ENCODE results near the gene PFDN1.

The PFDN1 gene

DNA sequence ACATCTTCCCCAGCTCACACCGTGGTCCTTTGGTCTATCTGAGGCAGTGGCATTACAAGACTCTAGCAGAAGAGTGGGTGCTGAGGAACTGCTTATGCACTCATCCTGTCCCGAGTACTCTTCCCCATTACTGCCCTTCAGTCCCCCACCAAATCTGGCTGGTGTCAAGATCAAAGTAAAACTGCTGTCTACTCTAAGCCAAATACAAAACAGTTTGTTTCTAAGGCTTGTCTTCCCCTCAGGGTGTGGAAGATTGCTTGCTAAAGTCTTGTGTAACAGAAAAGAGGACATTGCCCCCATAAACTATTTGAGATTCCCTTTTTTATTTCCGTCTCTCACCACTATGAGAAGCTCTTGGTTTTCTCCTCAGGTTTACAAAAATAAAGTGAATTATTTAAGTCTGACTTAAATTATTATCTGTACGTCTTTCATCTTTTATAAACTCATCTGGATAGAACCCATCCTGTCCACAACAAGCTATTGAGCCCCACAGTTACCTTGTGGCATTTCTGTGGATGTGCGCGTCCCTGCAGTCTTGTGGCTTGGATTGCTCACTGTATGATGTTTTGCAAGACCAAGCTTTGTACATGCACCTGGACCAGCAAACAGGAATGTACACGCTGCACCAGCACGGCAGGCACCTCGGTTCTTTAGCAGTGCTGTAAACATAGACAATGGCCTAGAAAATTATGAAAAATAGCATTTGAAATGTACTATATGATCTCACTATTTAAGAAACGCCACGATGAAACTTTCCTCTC is 66.9 kb downstream of the PFDN1 start:
- no peak for DNase-seq

DNA sequence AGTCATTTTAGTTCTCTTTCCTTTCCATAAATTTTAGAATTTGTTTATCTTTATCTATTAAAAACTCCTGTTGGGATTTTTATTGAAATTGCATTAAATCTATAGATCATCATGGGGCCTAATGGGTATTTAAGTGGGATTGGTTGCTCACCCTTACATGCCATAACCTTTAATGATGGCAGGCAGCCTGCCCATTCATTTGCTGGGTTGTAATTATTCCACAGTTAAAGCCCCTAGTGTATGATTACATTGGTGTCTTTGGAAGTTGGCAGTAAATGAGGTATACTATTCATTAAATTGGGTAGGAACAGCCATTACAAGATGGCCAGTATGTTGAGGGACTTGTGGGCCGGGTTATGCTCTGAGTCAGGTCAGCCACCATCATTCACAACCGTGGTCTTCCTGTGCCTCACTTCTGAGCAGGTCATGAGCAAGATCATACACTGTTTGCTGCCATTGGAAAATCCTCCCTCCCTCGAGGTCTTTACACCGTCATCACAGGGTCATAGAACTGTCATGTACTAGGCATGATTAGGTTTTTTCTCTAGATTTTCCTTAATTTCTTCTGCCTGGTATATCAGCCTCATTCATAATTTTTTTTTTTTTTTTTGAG is 68.4 kb downstream of the PFDN1 start:
- DNase-seq, result no peak

DNA sequence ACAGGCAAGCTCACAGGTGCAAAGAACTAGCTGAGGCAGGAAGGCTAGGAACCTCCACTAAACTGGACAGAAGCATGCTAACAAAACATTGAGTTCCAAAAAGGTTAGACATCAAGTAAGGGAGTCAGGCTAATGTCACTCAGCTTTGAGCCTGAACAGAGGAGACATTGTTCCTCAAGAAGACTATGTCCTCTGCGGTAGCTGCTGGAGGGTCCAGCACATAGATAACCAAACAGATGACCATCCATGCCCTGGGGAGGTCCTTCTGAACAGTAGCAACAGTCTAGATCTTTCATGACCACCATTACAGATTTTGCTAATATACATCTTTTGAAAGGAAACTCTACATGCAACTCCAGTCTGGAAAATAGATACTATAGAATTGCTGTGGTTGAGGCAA is 70.2 kb downstream of the PFDN1 start:
- DNase-seq, result no peak

DNA sequence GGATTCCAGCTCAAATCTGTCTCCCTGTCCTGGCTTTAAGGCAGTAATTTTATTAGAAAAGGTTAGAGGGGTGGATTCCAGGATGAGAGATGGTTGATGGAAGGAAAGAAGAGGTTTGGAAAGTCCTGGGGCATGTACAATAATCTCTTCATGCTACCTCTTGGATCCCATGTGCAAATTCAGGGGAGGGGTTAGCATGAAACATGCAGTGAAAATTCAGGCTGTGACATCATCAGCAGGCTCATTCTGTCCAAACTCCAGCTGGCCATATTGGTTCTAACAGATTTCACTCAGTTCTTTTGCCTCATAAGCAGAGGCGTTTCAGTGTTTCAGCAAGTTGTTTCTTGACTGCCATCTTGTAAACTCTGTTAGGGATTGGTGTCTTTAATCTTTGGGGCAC is 72.5 kb downstream of the PFDN1 start:
- DNase-seq, result no peak

DNA sequence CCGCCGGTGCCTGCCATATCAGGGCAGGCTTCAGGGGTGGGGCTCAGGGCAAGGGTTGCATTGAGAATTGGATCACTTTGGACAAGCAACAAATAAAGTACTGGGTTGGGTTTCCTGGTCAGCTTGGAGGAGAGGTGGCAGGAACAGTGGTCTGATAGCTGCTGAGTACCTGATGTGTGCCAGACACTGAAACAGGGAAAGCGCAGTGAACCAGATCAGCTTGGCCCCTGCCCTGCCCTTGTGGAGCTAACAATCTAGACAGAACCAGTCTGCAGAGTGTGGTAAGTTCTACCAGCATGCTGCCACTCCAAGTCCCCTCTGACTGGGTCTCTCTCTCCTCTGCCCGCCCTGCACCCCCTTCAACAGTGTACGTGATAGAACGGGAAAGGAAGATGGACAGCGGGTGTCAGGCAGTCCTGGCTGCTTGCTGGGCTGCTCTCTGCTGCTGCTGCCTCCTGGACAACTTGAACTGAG is 74.5 kb downstream of the PFDN1 start:
- DNase-seq, result no peak

DNA sequence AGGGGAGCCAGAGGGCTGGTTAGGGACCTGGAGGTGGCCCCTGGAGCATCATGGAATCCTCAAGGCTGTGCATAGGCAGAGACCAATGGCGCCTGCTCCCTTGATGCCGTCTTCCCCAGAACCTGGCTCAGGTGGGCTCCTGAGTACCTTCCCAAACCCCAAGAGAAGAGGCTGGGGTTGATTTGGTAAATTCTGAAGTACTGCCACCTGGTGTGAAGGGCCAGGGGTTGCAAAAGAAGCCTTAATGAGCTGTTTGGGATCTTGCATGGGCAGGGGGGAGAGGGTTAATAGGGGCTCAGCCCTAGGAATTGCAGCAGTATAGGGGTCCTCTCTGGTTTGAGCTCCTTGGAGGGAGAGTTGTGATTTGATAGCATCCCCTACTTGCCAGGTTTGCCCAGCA is 75.9 kb downstream of the PFDN1 start:
- DNase-seq, result no peak

DNA sequence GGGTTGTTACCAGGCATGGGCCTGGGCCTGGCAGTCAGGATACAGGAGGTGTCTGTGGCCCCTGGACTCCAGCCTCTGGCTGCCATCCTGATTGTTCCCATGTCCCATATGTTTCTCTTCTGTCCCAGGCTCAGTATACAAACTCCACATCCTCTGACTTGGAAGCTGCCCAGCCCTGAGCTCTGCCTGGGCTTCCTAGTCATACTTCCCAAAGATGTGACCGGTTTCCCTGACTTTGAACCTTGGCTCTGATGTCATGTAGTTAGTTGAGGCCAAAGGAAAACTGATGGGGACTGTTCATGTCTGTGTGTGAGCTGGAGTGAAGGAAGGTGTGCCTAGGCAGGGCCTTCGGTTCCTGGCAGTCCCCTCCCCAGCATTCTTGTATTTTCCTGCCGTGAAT is 77.5 kb downstream of the PFDN1 start:
- DNase-seq, result no peak

DNA sequence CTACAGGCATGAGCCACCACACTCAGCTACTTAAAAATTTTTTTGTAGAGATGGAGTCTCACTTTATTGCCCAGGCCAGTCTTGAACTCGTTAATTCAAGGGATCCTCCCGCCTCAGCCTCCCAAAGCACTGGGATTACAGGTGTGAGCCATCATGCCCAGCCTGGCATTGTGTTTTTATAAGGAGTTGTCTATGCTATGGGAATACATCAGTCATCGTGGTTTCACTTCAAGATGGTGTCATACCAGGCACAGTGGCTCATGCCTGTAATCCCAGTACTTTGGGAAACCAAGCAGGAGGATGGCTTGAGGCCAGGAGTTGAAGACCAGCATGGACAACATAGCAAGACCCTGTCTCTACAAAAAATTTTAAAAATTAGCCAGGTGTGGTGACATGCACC is 78.2 kb downstream of the PFDN1 start:
- DNase-seq, result no peak

DNA sequence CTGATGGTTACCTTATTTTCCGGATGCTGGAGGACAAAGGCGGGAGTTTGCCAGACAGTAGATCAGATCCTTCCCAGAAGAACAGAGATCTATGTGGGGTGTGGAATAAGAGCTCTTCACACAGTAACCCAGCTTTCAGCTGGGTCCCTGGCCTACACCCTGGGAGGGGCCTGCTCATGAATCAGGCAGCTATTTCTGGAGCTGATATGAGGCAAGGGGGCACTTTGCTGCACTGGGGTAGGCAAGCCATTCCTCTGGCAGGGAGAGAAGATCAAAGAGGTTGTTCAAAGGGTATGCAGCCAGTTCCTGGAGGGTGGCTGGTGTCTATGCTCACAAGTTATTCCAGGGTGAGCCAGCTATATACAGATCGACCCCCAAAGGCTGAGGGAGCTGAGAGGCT is 79.3 kb downstream of the PFDN1 start:
- DNase-seq, result no peak

DNA sequence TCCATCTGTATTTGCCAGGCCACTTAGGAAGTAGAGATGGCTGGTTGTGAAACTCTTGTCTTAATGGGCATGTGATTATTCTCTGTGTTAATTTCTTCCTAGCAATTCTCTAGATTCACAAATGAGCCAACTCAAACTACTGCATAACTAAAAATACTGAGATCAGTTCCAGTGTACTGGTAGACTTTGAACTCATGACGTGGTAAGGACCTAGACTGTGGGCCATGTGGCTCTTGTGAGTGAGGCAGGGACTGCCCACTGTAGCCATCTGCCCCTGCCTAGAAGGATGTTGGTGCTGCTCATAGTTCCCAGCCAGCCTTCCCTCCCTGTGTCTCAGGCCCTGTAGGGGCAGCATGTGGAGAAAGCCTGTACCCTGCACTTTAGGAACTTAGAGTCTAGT is 80.5 kb downstream of the PFDN1 start:
- no peak for DNase-seq

DNA sequence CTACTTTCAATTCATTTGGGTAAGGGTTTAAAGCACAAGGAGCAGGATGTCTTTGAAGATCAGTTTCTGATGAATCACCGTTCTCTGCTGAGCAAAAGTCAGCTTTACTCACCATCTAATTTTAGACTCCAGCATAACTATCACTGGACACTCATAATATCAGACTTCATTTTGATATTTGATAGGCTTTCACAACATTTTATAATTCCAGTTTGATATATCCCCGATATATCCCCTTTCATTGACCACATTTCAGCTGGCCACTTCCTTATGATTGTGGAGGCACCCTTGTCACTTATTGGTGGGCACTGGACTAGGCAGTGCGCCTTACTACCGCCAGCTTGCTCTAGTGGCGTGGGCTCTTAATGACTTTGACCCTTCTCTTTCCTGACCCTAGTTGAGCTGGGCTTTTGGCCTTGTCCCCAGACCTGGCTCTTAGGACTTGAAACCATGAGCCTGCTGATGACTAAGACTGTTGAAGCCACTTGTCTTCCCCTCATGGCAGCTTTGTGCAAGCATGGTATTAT is 81.1 kb downstream of the PFDN1 start:
- no peak for DNase-seq

DNA sequence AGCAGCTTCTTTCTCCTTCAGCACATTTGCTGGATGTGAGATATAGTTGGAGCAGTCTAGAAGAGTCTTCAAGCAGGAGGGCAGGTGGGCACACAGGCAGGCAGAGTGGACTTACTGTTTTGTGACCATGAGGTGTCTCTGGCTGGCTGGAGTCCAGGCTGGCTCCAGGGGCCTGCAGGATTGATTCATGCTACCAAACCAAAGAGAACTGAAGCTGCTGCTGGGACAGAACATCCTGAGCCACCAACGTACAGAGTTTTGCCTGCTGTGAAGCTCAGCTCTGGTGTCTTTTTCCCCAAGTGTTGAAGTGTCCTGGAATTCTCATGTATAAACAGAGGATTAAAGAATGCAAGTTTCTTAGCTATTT is 82.2 kb downstream of the PFDN1 start:
- no peak for DNase-seq

DNA sequence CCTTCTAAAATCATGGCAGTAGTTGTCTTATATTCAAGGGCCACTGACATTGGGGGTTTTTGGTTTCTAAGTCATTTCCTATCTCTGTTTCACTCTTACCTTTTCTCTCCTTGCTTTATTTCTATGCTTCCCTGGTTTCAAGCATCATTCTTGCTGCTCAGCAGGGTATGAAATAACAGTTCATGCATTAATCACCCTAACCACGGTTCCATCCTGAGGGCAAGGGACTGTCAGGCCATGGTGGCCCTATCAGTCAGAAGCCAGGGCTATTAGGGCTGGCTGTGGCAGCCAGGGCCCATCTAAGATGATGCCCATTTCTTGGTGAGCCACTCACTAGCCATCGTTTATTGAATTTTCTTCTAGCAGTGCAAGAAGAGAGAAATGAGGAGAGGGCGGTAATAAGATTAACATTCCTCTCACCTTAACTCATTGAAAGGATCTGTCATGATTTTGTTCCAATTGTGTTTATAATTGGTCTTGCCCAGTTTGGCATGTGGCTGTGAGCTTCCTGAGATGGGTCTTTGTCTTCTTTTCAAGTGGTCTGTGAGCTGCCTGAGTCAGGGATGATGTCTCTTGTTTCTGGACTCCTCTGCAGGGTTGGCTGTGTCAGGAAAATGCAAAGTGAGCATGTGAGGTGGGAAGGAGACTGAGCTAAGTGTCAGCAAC is 82.7 kb downstream of the PFDN1 start:
- no peak for DNase-seq

DNA sequence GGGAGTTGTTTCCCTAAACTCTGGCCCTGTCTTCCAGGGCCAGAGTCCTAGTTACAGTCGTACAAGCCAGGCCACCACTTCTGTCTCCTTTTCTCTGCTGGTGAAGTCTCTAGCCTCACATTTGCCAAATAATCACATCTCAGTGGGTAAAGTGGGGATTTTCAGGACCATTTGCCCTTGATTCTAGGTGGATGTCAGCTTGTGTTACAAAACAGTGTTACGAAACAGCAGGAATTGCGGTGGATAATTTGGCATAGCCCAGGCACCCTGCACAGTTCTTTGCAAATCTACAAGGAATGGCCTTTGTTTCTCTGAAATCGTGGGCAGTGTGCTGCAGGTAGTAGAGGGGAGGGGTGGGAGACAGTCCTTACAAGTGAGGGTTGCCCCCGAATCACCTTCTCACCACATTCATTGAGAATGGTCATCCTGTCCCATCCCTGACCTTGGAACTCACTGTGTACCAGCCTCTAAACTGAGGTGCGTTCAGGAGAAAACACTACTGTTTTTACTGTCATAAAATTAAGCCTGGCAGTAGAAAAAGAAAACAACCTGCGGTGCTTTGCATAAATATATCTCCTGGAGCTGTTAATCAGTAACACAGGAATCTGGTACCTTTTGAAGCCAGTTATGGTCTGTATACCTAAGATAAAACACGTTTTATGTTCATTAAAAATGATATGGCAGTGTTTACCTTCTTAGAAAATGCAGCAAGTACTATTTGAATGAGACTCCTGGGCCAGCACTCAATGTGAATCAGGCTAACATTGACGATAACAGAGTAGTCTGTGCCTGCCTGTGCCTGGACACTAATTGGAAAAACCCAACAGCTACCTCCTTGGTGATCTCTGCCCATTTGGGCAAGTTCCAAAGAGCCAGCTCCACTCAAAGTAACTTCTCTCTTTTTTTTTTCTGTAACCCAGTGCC is 83.6 kb downstream of the PFDN1 start:
- DNase-seq, result no peak

DNA sequence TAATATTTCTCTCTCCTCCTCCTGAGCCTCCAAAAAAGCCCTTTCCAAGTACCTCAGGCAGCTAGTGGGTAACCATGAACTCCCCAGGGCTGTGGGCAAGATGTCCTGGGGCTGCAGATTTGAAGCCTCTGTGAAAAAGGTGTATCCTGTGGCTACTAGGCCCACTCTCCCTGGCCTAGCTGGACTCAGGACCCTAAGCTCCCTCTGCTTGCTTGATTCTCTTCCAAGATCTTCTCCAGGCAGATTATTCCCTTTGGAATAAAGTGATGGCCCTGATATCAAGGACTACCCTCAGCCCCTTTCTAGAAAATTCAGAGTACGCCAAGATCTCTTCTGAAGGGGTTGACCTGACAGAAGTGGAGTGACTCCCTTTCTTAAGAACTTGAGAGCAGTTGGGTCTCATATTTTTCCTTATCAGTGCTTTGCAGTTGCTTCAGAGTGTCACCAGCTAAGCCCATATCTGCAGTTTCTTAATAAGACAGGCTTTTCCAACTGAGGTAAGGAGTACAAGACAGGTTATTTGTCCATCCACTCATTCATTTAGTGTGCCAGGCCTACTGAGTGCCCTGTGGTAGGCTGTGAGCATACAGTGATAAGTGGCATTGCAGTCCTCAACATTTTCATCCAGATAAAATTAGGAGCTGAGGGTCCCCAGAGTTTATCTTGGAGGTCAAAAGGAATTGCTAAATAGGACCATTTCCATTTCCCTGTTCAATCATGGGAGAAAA is 85.4 kb downstream of the PFDN1 start:
- DNase-seq, result no peak

DNA sequence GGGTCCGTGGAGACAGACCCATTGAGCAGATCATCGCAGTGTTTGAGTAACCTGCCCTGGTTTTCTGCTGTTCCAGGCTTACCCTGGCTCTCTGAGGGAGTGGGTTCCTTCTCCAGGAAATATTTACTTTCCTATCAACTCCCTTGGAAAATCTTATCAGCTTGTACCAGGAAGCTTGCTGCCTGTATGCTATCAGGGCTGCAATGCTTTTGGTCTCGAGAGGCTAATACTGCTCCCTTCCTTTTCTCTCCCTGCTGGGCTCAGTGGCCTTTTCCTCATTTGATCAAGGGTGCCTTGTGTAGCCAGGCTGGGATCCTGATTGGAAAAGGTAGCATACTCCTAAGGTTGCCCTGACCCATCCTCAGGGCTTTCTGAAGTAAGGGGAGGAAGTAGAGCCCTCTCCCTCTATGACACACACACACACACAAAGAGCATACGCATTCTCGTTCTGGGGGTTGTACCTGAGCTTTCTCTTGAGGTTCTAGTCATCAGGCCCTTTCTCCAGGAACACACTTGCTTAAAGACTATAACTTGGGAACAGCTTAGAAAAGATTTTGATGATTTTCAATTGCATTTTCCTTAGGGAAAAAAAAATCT is 86.3 kb downstream of the PFDN1 start:
- no peak for DNase-seq

DNA sequence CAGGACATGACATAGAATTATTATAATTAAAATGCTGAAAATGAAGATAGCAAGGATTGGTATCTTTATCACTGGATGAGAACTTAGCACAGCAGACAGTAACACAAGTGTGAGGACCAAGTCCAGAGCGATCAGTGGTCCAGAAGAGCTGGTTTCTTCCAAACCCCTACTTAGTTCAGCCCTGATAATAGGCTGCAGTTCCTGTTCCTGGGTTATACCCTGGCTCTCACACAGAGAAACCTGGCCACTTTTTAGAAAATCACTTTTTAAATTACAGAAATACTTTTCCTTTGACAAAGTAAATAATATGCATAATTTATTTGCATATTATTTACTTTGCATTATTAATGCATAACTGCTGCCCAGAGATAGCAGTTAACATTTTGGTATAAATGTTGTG is 87.6 kb downstream of the PFDN1 start:
- DNase-seq, result no peak

DNA sequence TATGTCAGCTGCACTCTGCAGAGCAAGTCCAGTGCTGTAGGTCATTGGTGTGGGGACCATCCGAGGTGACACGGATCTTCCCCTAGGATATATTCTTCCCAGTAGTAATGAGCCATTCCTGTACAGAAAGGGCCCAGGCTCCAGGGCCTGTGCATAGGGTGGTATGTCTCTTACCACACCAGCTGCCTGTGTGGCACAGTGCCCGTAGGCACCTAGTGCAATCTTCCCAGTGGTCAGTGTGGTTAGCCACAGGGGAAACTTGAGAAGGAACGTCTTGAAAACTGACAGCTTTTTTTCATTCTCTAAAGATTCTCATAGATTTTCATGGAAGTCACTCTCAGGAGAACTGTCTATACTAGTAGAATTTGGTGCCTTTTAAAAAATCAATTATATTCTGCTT is 88.1 kb downstream of the PFDN1 start:
- no peak for DNase-seq

DNA sequence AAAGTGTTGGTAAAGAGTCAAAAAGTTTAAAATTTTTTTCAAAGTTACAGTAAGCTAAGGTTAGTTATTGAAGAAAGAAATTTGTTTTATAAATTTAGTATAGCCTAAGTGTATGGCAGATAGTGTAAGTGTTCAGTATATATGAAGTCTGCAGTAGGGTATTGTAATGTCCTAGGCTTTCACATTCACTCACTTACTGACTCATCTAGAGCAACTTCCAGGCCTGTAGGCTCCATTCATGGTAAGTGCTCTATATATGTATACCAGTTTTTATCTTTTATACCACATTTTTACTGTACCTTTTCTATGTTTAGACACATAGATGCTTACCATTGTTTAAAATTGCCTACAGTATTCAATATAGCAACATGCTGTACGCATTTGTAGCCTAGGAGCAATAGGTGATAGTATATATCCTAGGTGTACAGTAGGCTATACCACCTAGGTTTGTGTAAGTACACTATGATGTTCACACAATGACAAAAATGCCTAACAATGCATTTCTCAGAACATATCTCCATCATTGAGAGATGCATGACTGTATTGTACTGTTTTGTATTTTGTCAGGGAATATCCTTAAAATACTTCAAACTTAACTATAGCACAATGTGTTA is 89.4 kb downstream of the PFDN1 start:
- no peak for DNase-seq

DNA sequence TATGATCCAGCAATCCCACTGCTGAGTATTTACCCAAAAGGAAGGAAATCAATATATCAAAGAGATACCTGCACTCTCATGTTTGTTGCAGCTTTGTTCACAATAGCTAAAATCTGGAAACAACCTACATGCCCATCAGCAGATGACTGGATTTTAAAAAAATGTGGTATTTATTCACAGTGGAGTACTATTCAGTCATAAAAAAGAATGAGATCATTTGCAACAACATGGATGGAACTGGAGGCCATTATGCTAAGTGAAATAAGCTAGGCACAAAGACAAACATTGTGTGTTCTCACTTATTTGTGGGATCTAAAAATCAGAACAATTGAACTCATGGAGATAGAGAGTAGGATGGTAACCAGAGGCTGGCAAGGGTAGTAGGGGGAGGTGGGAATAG is 94.8 kb downstream of the PFDN1 start:
- no peak for DNase-seq

DNA sequence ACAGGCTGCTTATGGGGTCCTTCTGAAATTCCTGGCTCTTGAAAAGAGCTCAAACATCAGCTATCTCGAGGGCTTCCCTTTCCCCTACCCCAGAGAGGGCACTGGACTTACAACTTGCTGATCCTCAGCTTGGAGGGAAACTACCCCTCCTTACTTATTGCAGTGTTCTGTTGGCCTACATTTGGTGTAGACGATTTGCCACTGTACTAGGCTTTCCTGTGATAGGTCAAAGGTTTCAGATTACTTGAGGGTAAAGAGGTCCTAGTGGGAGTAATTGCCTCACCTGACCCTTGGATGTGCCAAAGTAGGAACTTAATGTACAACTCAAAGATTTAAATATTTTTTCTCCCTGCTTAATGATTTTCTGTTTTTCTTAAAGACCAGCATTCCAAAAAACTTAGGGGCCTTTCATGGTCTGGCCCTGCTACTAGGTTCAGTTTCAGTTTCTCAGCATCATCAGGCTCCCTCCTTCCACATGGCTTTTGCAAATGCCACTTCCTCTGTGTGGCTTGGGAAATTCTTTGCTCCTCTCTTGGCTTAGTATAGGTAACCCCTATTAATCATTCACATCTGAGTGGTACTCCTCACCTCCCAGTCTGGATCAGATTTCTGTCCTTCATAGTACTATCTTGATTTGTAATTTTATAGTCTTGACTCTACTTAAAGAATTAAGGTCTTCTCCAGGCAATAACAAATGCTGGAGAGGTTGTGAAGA is 95.5 kb downstream of the PFDN1 start:
- DNase-seq, result no peak

Measured in NCI-H510A (cell line).